Forelimb muscle (tissue), 1 donor: ENCODE results near the gene MRPL44. TPM values are rescaled to one million over a fixed set of nuclear protein-coding genes. Genes with fewer than 3 reads are reported as not detected.
A peak's percentile ranks its signal among the peaks of the same experiment; 100 is the strongest.
"Not testable (repeated sequence)": the region's sequence is repeated elsewhere in the genome, so short reads cannot be mapped to it uniquely, and the experiment has no call there.

Experiments
- DNase-seq: peaks from one replicate; pipeline ENCODE4 v3.0.0-alpha.2; 2013; ENCODE audit warnings: low read depth
- polyA plus RNA-seq: library from polyadenylated mRNA; unstranded; fragments of 120-200 nt; gene quantifications from one replicate; pipeline ENCODE4 v1.2.1, GENCODE V29; 2013; ENCODE audit not compliant: insufficient read length

The MRPL44 gene
- polyA plus RNA-seq, 1 donor, result 25.7 TPM

GRCh38 chr2:223970343-223971128, 13.3 kb downstream of the MRPL44 start:
- peak; percentile 47 for DNase-seq

- no peak for DNase-seq
Observed at GRCh38 chr2:223971731-223972130, 14.5 kb downstream of the MRPL44 start.

- DNase-seq, result no peak
Observed at GRCh38 chr2:223972656-223973102, 15.4 kb downstream of the MRPL44 start.

- no peak for DNase-seq
Observed at GRCh38 chr2:223973606-223974005, 16.3 kb downstream of the MRPL44 start.

GRCh38 chr2:223976635-223977226, 19.5 kb downstream of the MRPL44 start:
- no peak for DNase-seq

GRCh38 chr2:223978451-223978850, 21.2 kb downstream of the MRPL44 start:
- DNase-seq, result no peak

- no peak for DNase-seq
Observed at GRCh38 chr2:223979730-223980396, 22.6 kb downstream of the MRPL44 start.

GRCh38 chr2:223980397-223980735, 23.1 kb downstream of the MRPL44 start:
- no peak for DNase-seq

- DNase-seq, result no peak
Observed at GRCh38 chr2:223980803-223981202, 23.5 kb downstream of the MRPL44 start.

GRCh38 chr2:223981241-223981640, 24.0 kb downstream of the MRPL44 start:
- DNase-seq, result no peak

- no peak for DNase-seq
Observed at GRCh38 chr2:223989206-223989855, 32.1 kb downstream of the MRPL44 start.

GRCh38 chr2:223989856-223990232, 32.6 kb downstream of the MRPL44 start:
- no peak for DNase-seq

GRCh38 chr2:223991611-223992010, 34.3 kb downstream of the MRPL44 start:
- no peak for DNase-seq

- DNase-seq, result peak; percentile 71
Observed at GRCh38 chr2:223993634-223994232, 36.5 kb downstream of the MRPL44 start.

GRCh38 chr2:223994562-223995162, 37.4 kb downstream of the MRPL44 start:
- no peak for DNase-seq

GRCh38 chr2:223995569-223995968, 38.3 kb downstream of the MRPL44 start:
- DNase-seq, result no peak

- DNase-seq, result no peak
Observed at GRCh38 chr2:223996391-223996790, 39.1 kb downstream of the MRPL44 start.

GRCh38 chr2:223997938-223998337, 40.7 kb downstream of the MRPL44 start:
- DNase-seq, result no peak

GRCh38 chr2:223998948-223999347, 41.7 kb downstream of the MRPL44 start:
- no peak for DNase-seq

GRCh38 chr2:223999862-224000261, 42.6 kb downstream of the MRPL44 start:
- DNase-seq, result no peak

- DNase-seq, result not testable (repeated sequence)
Observed at GRCh38 chr2:224000662-224001061, 43.4 kb downstream of the MRPL44 start.
